Measurements from ENCODE around the gene LRP1. TPM values are rescaled to one million over a fixed set of nuclear protein-coding genes. Genes with fewer than 3 reads are reported as not detected.

LRP1 gene
- total RNA-seq, 3 donors from 2014 or later (not counting 1 experiment from before 2014, with no cell fraction given) = 6.7 to 13.1 (median 9.5) TPM

DNA sequence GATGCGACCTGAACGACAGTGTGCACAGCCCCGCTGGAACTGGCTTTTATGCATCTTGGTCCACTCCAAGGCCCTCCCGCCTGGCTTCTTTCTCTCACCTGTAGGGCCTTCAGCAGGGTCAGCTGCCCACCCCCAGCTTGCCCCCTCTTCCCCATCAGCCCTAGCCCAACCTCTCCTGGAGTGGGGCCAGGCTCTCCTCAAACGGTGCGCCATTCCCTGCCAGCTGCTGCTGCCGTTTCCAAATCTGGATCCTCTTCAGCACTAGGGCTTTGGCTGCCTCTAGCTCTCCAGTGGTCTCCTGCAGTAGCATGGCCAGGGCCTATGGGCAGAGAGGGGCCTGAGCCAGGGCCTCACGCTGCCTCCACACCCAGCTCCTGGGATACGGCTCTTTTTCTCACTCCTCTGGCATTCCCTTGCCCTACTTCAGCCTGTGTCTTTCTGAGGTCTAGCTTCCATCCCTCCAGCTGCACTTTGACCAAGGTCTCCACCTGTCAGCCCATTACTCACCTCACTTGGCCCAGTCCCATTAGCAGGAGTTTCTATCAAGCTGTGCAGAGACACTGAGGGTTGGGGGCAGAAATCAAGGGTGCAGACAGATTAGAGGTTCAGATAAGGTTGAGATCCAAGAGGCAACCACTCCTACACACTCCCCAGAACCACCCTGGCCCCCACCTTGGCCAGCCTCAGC is 22.1 kb upstream of the LRP1 start:
- Histone ChIP-seq H3K4me1 (ENCODE audit: control insufficient read depth, insufficient read depth, low read length) (peaks cover 40% of the 10 kb centered on the region), H3K27ac (ENCODE audit: low read length) (no peak overlapping the region), H3K36me3 (ENCODE audit: control insufficient read depth, insufficient read depth, low read length) (peaks cover 44% of the 10 kb centered on the region), H3K27me3 (ENCODE audit: control insufficient read depth, insufficient read depth, low read length) (no peaks in the 10 kb centered on the region), H3K9me3 (ENCODE audit: control insufficient read depth, insufficient read depth, low read length) (no peaks in the 10 kb centered on the region), H3K4me3 (ENCODE audit: low read length) (no peak overlapping the region)
- H3K9me3 Mint-ChIP-seq = no peaks in the 10 kb centered on the region
- no peak overlapping the region for H3K4me3 Mint-ChIP-seq
- peaks cover 10% of the 10 kb centered on the region for H3K36me3 Mint-ChIP-seq
- ATAC-seq (no peak), DNase-seq (no peak)
- intact Hi-C loops (cut with micrococcal nuclease) = no loop called here
- H3K4me1 Mint-ChIP-seq = peaks cover 41 to 74% of the 10 kb centered on the region in 2 donors
- H3K27me3 Mint-ChIP-seq (ENCODE audit: low read depth in 2 of 2) = no peaks in the 10 kb centered on the region
- TF ChIP-seq, protein P1, sequence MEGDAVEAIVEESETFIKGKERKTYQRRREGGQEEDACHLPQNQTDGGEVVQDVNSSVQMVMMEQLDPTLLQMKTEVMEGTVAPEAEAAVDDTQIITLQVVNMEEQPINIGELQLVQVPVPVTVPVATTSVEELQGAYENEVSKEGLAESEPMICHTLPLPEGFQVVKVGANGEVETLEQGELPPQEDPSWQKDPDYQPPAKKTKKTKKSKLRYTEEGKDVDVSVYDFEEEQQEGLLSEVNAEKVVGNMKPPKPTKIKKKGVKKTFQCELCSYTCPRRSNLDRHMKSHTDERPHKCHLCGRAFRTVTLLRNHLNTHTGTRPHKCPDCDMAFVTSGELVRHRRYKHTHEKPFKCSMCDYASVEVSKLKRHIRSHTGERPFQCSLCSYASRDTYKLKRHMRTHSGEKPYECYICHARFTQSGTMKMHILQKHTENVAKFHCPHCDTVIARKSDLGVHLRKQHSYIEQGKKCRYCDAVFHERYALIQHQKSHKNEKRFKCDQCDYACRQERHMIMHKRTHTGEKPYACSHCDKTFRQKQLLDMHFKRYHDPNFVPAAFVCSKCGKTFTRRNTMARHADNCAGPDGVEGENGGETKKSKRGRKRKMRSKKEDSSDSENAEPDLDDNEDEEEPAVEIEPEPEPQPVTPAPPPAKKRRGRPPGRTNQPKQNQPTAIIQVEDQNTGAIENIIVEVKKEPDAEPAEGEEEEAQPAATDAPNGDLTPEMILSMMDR (IDR thresholded peaks at IDR 0.05) = no peak
- H3K27ac Mint-ChIP-seq = peak overlapping the region; percentile 86 to 88
- 95% methylated on average over 9 of the region's 9 CpGs for WGBS (ENCODE audit: insufficient coverage)

DNA sequence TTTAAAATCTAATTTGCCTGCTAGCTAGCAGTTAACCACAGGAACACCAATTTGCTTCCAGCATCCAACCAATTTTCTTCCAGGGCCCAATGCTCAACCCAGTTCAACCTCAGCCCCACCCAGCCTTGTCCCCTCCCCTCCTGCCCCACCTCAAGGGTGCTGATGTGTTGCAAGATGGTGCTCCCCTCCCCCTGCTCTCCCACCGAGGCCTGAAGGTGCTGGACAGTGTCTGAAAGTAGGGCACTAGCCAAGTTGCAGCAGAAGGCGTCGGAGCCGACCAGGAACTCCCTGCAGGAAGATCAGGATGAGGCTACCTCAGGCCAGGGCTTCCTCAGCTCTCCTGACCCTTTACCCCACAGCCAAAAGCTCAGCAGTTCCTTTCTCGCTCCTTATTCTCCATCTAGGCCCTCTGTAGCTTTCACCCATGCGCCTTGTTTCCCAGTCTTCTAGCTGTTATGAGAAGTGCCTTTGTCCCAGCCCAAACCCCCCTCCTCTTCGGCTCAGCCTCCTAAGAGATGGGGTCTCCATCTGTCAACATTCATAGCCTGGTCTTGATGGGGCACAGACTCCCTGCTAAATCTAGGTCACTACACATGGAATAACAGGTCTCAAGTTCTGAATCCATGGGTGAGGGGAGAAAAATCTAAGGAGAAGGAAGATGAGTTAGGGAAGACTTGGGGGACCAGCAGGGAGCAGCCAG is 20.7 kb upstream of the LRP1 start:
- Mint-ChIP-seq H3K27me3 (ENCODE audit: low read depth in 2 of 2) (no peaks in the 10 kb centered on the region), H3K27ac (peak overlapping the region; percentile 86 to 88), H3K4me1 (peaks cover 56 to 79% of the 10 kb centered on the region in 2 donors), H3K4me3 (no peak overlapping the region), H3K9me3 (no peaks in the 10 kb centered on the region), H3K36me3 (peaks cover 10% of the 10 kb centered on the region)
- TF ChIP-seq, protein P1 (IDR thresholded peaks at IDR 0.05) = no peak
- Histone ChIP-seq H3K36me3 (ENCODE audit: control insufficient read depth, insufficient read depth, low read length) (peaks cover 40% of the 10 kb centered on the region), H3K4me3 (ENCODE audit: low read length) (no peak overlapping the region), H3K27ac (ENCODE audit: low read length) (no peak overlapping the region), H3K4me1 (ENCODE audit: control insufficient read depth, insufficient read depth, low read length) (peaks cover 45% of the 10 kb centered on the region), H3K27me3 (ENCODE audit: control insufficient read depth, insufficient read depth, low read length) (no peaks in the 10 kb centered on the region), H3K9me3 (ENCODE audit: control insufficient read depth, insufficient read depth, low read length) (no peaks in the 10 kb centered on the region)
- intact Hi-C loops (cut with micrococcal nuclease) = no loop called here
- ATAC-seq (no peak), DNase-seq (no peak)
- 92% methylated on average over 7 of the region's 7 CpGs for WGBS (ENCODE audit: insufficient coverage)

DNA sequence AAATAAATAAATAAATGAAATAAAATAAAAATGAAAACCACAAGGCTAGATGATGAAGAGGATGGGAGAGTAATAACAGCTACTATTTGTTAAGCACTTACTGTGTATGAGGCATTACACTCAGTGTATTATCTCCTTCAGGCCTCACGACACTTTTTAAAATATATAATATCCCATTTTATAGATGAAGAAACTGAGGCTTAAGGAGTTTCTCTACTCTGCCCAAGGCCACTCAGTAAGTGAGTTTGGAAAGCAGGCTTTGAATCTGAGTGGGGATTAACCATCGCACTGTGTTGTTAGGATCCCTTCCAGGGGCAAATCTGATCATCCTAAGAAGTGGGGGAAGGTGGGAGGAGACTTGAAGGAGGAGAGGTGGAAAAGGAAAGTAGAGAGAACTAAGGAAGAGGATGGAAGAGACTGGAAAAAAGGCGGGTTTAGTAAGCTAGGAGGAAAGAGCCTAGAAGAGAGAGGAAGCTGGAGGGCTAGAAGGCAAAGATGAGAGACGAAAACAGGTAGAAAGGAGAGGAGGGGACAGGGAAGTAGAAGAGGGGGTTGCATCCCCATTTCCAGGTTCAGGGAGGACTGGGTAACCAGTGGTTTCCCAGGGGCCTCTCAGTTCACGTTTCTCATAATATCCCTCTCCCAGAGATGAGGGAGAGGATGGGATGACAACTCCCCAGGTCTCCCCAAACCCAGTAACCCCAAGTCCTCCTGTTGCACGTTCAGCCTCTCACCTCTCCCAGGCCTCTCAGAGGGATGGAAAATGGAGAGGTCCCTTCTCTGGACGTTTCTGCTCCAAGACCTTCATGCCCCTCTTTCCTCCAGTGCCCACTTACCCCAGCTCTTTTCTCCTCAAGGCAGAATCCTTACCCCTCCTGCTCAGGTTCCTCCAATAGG is 18.8 kb upstream of the LRP1 start:
- peak overlapping the region; percentile 98 for H3K4me3 Mint-ChIP-seq
- WGBS (ENCODE audit: insufficient coverage) = 59% methylated on average over 5 of the region's 7 CpGs
- H3K4me3 ChIP-seq (ENCODE audit: low read length) = peak overlapping the region; percentile 95
- no peaks in the 10 kb centered on the region for H3K9me3 Mint-ChIP-seq
- H3K36me3 ChIP-seq (ENCODE audit: control insufficient read depth, insufficient read depth, low read length) = peaks cover 34% of the 10 kb centered on the region
- H3K36me3 Mint-ChIP-seq = peaks cover 10% of the 10 kb centered on the region
- no peak for ATAC-seq
- no peaks in the 10 kb centered on the region for H3K27me3 ChIP-seq (ENCODE audit: control insufficient read depth, insufficient read depth, low read length)
- H3K27me3 Mint-ChIP-seq (ENCODE audit: low read depth in 2 of 2) = no peaks in the 10 kb centered on the region
- DNase-seq = no peak
- H3K27ac ChIP-seq (ENCODE audit: low read length) = peak overlapping the region; percentile 97
- no peaks in the 10 kb centered on the region for H3K9me3 ChIP-seq (ENCODE audit: control insufficient read depth, insufficient read depth, low read length)
- H3K27ac Mint-ChIP-seq = peak overlapping the region; percentile 88 to 95
- H3K4me1 ChIP-seq (ENCODE audit: control insufficient read depth, insufficient read depth, low read length) = peaks cover 35% of the 10 kb centered on the region
- TF ChIP-seq, protein P1 (IDR thresholded peaks at IDR 0.05) = no peak
- intact Hi-C loops (cut with micrococcal nuclease) = loop anchor here (1.0 kb wide), 1 partner anchor 7 kb away; no protein-coding TSS in a partner anchor
- H3K4me1 Mint-ChIP-seq = peaks cover 52 to 75% of the 10 kb centered on the region in 2 donors
